ENCODE results near the gene GLCE.
"Not testable (repeated sequence)": the region's sequence is repeated elsewhere in the genome, so short reads cannot be mapped to it uniquely, and the experiment has no call there.

The GLCE gene

DNA sequence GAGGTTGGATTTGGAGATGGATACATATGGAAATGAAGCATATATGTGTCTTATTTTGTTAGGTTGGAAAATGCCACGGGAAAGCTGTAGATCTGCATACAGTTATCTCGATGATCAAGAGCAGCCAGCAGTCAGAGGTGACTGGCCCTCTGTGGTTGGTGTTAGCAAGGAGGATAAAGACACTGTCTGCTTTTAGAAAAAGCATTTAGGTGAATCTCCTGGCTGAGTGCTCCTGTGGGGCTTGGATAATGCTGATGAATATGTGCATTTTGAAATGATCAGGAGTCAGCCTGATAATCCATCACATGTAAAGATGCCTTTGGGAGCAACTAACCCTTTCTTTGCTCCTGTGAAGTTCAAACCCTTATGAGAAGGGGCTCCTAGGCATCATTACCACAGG, 24.9 kb upstream of the GLCE start:
- DNase-seq, result no peak

GRCh38 chr15:69138963-69139362, 21.5 kb upstream of the GLCE start:
- DNase-seq, result no peak

DNA sequence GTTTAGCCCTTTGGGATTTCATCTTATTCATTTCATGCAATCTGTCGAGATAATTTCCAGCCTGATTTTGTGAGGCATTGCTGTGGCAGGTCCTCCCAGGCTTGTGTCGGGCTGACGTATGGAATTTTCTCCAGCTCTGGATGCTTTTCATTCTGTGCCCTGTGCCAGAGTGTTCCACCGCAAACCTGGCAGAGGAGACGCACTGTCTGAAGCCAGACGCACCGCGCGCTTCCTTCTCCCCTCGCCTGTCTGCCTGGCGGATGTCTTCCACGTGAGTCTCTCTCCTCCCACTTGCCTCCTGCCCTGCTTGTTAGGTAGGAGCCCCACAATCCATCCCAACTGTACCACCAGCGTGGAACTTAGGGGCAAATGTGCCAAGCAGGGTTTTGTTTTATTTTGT, 20.1 kb upstream of the GLCE start:
- peak in 1 of 51 donors; percentile 28 for DNase-seq

DNA sequence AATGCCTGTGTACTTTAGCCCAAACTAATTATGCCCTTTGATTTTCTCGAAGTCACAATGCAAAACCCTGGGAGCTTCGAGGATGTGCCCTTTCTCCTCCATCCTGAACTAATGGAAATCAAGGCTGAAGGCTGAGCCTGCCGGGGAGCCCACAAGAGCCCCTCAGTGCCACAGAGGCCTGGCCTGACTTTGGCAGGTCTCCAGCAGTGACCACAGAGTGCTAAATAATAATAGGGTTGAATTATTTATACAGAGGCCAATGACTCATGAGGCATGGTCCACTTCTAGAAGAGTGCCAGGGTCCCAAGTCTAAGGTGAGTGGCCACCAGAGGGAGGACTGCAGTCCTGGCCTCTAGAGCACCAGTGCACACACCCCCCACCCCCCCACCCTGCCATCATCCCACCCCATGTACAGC, 19.1 kb upstream of the GLCE start:
- DNase-seq, result peak in 1 of 51 donors; percentile 20

DNA sequence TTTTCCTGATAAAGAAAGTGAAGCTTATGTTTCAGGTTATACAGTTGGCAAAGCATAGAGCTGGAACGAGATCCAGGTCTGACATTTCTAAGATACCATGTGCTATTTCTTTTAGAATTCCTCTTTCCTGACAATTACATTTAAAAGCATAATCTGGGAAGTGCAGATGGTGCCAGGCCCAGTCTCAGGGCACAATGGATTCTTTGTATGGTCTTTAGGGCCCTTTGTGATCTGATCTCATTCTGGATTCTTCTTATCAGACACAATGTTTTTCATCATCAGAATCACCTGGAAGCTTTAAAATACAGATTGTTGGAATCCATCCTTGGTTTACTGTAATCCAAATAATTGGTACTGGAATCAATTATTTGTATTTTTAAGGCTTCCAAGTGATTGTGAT, 18.6 kb upstream of the GLCE start:
- peak in 1 of 51 donors; percentile 6 for DNase-seq

DNA sequence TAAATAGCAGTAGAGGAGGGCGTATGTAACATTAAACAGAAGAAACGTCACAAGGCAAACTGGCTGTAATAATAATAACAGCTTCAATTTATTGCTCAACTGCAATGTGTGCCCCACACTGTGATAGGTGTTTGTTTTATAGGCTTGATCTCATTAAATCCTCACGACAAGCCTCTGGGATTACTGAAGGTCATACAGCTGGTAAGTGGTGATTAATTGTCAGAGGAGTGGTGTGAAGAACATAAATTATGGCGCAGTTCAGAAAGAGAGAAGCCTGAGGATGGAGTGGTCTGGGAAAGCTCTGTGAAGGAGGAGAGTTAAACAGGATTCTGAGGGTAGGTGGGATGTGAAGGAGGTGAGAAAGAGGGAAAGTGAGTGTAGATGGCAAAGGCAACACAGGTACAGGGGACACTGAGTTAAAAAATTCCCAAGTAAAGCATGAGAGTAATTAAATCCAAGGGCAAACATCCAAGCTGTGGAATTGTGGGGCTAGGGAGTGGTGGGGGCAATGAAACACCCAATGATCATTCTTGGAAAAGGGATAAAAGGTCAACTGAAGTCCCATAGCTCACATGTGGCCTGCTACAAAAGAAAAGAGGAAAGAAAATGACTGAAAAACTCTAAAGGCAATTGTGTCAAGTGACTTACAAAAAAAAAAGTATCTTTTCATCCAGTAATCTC, 16.5 kb upstream of the GLCE start:
- DNase-seq, result no peak

GRCh38 chr15:69144530-69144929, 15.9 kb upstream of the GLCE start:
- DNase-seq, result no peak

- DNase-seq, result no peak
Observed at GRCh38 chr15:69145149-69145693, 15.2 kb upstream of the GLCE start.

GRCh38 chr15:69145694-69146492, 14.5 kb upstream of the GLCE start:
- DNase-seq, result peak in 8 of 51 donors; percentile 16 to 84 (median 25)

GRCh38 chr15:69146724-69147435, 13.6 kb upstream of the GLCE start:
- DNase-seq, result no peak

- no peak for DNase-seq
Observed at GRCh38 chr15:69148465-69148864, 12.0 kb upstream of the GLCE start.

DNA sequence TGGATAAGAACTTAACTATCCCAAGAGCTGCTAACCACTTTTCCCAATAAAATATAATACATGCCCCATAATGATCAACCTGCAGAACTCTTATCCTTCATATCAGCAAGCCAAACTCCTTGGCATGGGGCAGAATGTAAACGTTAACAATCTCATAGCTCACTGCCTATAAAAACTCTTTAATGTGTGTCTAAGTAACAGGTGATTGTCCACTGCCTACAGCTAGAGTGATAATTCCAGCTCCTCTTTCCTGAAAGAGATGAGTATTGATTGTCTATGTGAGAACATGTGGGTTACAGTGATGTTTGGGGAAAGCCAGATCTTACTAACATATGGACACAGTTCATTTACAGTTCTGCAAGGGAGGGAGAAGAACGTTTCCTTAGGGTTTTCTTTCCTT, 11.3 kb upstream of the GLCE start:
- DNase-seq, result no peak

- no peak for DNase-seq
Observed at GRCh38 chr15:69149803-69150202, 10.6 kb upstream of the GLCE start.

DNA sequence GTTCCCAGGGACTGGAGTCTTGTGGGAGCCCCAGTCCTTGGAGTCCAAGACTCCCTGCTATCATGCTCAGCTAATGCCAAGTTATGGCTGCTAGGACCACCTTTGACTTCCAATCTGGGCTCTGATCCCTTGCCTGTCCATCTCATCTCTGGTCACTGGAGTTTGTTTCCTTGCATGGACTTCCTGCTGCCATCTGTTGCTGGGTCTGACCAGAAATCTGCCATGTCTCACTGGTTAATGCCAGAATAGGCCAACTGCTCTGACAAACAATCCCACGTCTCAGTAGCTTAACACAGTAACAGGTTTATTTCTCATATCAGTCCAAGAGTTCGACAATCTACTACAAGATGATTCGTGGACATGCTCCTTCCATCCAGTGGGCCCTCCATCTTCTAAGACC, 10.1 kb upstream of the GLCE start:
- no peak for DNase-seq

DNA sequence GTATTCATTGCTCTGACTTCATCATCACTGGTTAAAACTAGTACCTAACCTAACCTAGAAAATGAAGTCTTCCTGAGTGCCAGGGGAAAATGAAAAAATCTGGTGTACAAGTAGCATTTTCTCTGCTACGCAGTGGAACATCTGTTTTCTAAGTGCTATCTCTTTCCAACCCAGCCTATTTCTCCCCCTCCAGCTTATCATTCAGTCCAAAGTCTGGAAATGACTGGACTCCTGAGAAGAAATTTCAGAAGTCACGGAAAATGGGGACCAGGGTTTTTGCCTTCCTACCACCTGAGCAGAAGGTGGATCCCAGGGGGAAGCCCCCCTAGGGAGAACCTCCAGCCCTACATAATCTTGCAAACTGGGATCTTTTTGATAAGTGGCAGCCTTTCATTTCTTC, 9.6 kb upstream of the GLCE start:
- DNase-seq, result no peak

DNA sequence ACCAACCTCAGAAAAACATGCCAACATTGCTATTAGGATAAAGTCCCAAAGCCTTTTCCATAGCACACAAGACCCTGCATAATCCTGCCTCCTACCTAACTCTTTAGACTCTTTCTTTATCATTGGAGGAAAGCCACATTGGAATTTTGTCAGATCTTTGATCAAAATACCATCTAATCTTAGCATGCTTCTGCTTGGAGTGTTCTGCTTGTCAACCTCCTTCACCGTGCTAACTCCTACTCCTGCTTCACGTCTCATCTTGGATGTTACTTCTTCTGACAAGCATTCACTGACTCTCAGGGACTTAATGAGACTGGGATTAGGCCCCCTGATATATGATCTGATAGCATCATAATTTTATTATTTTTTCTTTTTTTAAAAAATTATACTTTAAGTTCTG, 7.4 kb upstream of the GLCE start:
- no peak for DNase-seq

DNA sequence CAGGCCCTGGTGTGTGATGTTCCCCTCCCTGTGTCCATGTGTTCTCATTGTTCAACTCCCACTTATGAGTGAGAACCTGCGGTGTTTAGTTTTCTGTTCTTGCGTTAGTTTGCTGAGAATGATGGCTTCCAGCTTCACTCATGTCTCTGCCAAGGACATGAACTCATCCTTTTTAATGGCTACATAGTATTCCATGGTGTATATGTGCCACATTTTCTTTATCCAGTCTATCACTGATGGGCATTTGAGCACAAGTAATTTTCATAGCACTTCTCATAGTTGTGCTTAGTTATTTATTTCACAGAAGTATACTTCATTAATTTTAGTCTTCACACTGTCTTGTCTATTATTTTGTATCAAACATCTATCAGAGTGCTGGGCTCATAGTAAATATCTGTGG, 6.8 kb upstream of the GLCE start:
- DNase-seq, result not testable (repeated sequence)

- no peak for DNase-seq
Observed at GRCh38 chr15:69154078-69154477, 6.4 kb upstream of the GLCE start.

- peak in 1 of 51 donors; percentile 41 for DNase-seq
Observed at GRCh38 chr15:69154684-69155083, 5.8 kb upstream of the GLCE start.

DNA sequence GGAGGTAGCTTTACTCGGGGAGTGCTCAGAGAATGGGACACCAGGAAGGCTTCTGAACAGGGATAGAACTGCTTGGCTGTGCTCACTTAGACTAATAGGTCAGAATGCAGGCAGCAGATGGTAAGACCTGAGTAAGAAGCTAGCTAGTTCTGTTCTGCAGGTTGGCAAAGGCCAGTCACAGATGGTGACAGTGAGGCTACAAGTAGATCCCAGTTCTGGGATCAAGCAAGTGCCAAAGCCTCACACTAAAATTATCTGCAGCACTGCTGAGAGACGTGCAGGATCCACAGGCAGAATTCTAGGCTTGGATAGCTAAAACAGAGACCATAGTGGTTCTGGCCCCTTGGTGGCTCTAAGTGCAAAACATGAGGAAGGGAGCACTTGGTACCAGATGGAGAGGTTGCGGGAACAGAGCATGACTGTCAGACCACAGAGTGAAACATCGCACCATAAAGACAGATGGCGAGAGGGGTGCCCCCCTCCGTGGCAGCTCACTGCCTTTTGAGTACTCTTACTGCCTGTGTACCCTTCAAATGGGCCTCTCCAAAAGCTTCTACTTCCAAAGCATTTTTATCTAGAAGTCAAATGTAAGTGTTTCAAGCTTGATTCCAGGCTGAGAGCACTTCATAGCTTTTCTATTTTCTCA, 3.6 kb upstream of the GLCE start:
- DNase-seq, result peak in 6 of 51 donors; percentile 17 to 53 (median 24)

DNA sequence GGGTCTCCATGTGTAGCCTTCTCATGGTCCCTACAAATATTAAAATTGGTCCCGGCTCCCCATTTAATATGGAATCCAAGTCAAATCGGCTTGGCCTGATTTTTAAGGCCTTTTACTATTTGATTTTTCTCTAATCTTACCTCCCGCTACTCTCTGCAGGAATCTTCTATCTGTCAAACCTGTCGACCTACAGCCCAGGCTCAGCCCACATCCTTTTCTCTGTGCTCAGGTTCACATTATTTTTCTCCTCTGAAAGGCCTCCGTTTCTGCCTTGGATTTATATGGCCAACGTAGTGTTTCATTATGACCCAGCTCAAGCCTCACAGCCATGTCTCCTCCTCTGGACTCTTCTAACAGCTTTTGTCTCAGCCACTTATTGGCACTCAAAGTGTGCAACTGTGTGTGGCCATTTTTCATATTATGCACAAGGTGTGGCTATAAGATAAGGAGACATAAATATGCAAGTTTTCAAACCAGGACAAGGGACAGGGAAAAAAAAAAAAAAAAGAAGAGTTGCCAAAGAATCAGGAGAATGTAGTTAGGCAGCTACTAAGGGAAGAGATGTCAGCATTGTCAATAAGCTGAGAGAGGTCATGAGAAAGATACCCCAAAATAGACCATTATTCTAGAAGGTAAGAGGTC, 2.1 kb upstream of the GLCE start:
- DNase-seq, result no peak
